Lower lobe of right lung (tissue), 2 donors: ENCODE results near the gene ANKRD9. TPM values are rescaled to one million over a fixed set of nuclear protein-coding genes. Genes with fewer than 3 reads are reported as not detected.
"Not testable (repeated sequence)": the region's sequence is repeated elsewhere in the genome, so short reads cannot be mapped to it uniquely, and the experiment has no call there.

Experiments
- ATAC-seq, 2 donors: fragments of 200-7000 bp; cut with Tn5 transposase; one replicate each; pipeline ENCODE4 v1.9.1; 2020 to 2022; ENCODE audit warnings: mild to moderate bottlenecking in 2 of 2, moderate library complexity in 2 of 2
- DNase-seq: peaks from one replicate; pipeline ENCODE4 v3.0.0-alpha.2; 2020
- H3K27ac ChIP-seq: fragments of 200-600 bp; one replicate; pipeline ENCODE4 v1.8.0; 2022
- H3K27me3 ChIP-seq: fragments of 200-600 bp; one replicate; pipeline ENCODE4 v1.8.0; 2022; ENCODE audit warnings: low read depth
- H3K36me3 ChIP-seq: fragments of 200-600 bp; one replicate; pipeline ENCODE4 v1.8.0; 2022; ENCODE audit warnings: mild to moderate bottlenecking
- H3K4me1 ChIP-seq: fragments of 200-600 bp; one replicate; pipeline ENCODE4 v1.8.0; 2022
- H3K4me3 ChIP-seq: fragments of 200-600 bp; one replicate; pipeline ENCODE4 v1.8.0; 2022; ENCODE audit warnings: mild to moderate bottlenecking
- H3K9me3 ChIP-seq: fragments of 200-600 bp; one replicate; pipeline ENCODE4 v1.8.0; 2022
- CTCF ChIP-seq: fragments of 200-600 bp; IDR thresholded peaks from one replicate; pipeline ENCODE4 v1.8.0; 2022; ENCODE audit warnings: antibody characterized with exemption, mild to moderate bottlenecking
- intact Hi-C: fragments of 100-400 bp; cut with DNase I; formaldehyde crosslinking; loops from one replicate; pipeline ENCODE4 v1.11.0; 2022
- total RNA-seq: library from RNA; stranded (reverse); fragmentation: NEBNext Ultra II Directional; extraction: Animal tissue kit (Norgen Biotek cat#: 25700); gene quantifications from one replicate; pipeline ENCODE4 v1.2.1, GENCODE V29; 2021
- donor health status: DM: no; HTN: yes; CAD: no; lungs with severe emphysema.

The ANKRD9 gene
- total RNA-seq, 1 donor from 2014 or later = 19.5 TPM

GRCh38 chr14:102554821-102555819 lies 45.5 kb upstream of the ANKRD9 start:
- no peaks in the 10 kb centered on the region for H3K9me3 ChIP-seq
- H3K4me1 ChIP-seq = peaks cover 4% of the 10 kb centered on the region
- H3K27me3 ChIP-seq = no peaks in the 10 kb centered on the region
- ATAC-seq (peak; percentile 86 to 91), DNase-seq (peak; percentile 70)
- intact Hi-C loops = no loop called here
- H3K36me3 ChIP-seq = no peaks in the 10 kb centered on the region
- no peak for TF ChIP-seq CTCF
- H3K27ac ChIP-seq = peak overlapping the region; percentile 80
- H3K4me3 ChIP-seq = peak overlapping the region; percentile 80

DNA sequence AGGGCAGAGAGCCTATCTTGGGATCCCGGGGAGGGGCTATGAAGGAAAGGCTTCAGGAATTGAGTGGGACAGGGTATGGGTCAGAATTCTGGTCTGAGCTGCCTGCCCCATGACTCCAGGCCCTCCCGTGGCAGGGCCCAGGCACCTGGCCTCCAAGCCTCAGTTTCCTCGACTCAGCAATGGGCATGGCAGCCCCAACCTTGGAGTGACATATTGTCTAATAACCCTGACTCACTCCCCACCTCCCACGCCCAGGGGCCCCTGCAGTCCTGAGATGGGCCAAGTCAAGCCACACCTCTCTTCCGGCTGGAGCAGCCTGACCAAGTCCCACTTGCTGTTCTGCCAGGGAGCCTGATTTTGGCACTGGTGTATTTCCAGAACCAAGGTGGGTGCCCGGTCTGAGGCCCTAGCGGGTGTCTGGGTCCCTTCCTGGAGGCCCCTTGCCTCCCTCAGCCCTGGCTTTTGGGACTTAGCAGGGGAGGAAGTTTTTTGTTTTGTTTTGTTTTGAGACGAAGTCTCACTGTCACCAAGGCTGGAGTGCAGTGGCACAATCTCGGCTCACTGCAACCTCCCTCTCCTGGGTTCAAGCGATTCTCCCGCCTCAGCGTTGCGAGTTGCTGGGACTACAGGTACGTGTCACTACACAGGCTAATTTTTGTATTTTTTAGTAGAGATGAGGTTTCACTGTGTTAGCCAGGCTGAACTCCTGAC lies 42.6 kb upstream of the ANKRD9 start:
- DNase-seq (no peak), ATAC-seq (no peak)
- no peak overlapping the region for H3K4me3 ChIP-seq
- H3K27ac ChIP-seq = no peak overlapping the region
- no peaks in the 10 kb centered on the region for H3K9me3 ChIP-seq
- peaks cover 5% of the 10 kb centered on the region for H3K27me3 ChIP-seq
- peaks cover 4% of the 10 kb centered on the region for H3K4me1 ChIP-seq
- TF ChIP-seq CTCF = no peak
- intact Hi-C loops = no loop called here
- no peaks in the 10 kb centered on the region for H3K36me3 ChIP-seq

DNA sequence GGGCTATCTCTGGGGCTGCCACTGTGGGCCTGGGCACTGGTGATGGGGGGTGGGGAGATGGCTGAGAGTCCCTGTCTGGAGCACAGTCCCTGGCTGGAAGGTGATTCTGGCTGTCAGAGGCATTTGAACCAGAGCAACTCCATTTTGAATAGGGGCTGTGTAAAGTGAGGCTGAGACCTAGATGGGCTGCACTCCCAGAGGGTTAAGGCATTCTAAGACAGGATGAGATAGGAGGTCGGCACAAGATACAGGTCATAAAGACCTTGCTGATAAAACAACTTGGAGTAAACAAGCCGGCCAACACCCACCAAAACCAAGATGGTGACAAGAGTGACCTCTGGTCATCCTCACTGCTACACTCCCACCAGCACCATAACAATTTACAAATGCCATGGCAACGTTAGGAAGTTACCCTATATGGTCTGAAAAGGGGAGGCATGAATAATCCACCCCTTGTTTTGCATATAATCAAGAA lies 41.4 kb upstream of the ANKRD9 start:
- H3K27me3 ChIP-seq = peaks cover 13% of the 10 kb centered on the region
- H3K27ac ChIP-seq, H3K4me1 ChIP-seq, ATAC-seq, H3K36me3 ChIP-seq, DNase-seq, H3K4me3 ChIP-seq, intact Hi-C loops, H3K9me3 ChIP-seq: not testable (repeated sequence)

- no peak for DNase-seq
- peaks cover 33% of the 10 kb centered on the region for H3K27me3 ChIP-seq
Measured at GRCh38 chr14:102548616-102549240, 39.2 kb upstream of the ANKRD9 start.

More at GRCh38 chr14:102548616-102549240, 39.2 kb upstream of the ANKRD9 start:
- H3K27ac ChIP-seq = no peak overlapping the region
- H3K9me3 ChIP-seq = no peaks in the 10 kb centered on the region
- ATAC-seq = no peak
- no peak overlapping the region for H3K4me3 ChIP-seq
- TF ChIP-seq CTCF = no peak
- peaks cover 12% of the 10 kb centered on the region for H3K4me1 ChIP-seq
- intact Hi-C loops = no loop called here
- no peaks in the 10 kb centered on the region for H3K36me3 ChIP-seq
